Liver (tissue), 3 donors: ENCODE results near the gene ATL2.

Experiments used
- ATF3 ChIP-seq: IDR thresholded peaks from 2 replicates; pipeline ENCODE4 v1.6.1; 2016; ENCODE audit warnings: antibody characterized with exemption
- CTCF ChIP-seq: fragments of 150-350 bp; IDR thresholded peaks from 2 replicates; pipeline ENCODE4 v1.5.1; 2017; ENCODE audit warnings: improper control_type of control experiment, low read depth, low read length; ENCODE audit not compliant: missing input control
- EGR1 ChIP-seq, 2 donors: IDR thresholded peaks; 2 replicates each; pipeline ENCODE4 v1.6.1; 2016 to 2018; ENCODE audit warnings: antibody characterized with exemption in 2 of 2, low read depth in 2 of 2
- GABPA ChIP-seq, 2 donors: IDR thresholded peaks in 1 of 2; conservative IDR thresholded peaks in 1 of 2; 2 replicates each; pipeline ENCODE4 v1.6.1; 2016; ENCODE audit warnings: antibody characterized with exemption in 2 of 2, mild to moderate bottlenecking in 1 of 2, moderate library complexity in 1 of 2
- JUND ChIP-seq, 2 donors: IDR thresholded peaks; 2 replicates each; pipeline ENCODE4 v1.6.1; 2016; ENCODE audit warnings: antibody characterized with exemption in 2 of 2
- MAX ChIP-seq: IDR thresholded peaks from 2 replicates; pipeline ENCODE4 v1.6.1; 2016; ENCODE audit warnings: antibody characterized with exemption
- NR2F2 ChIP-seq: IDR thresholded peaks from 2 replicates; pipeline ENCODE4 v1.6.1; 2016; ENCODE audit warnings: antibody characterized with exemption
- RAD21 ChIP-seq, 2 donors: IDR thresholded peaks; 2 replicates each; pipeline ENCODE4 v1.6.1; 2016; ENCODE audit warnings: antibody characterized with exemption in 2 of 2, mild to moderate bottlenecking in 2 of 2
- REST ChIP-seq: IDR thresholded peaks from 2 replicates; pipeline ENCODE4 v1.6.1; 2016; ENCODE audit warnings: antibody characterized with exemption, mild to moderate bottlenecking
- RXRA ChIP-seq, 2 donors: IDR thresholded peaks; 2 replicates each; pipeline ENCODE4 v1.6.1; 2017 to 2018; ENCODE audit warnings: antibody characterized with exemption in 2 of 2, mild to moderate bottlenecking in 1 of 2
- SP1 ChIP-seq: IDR thresholded peaks from 2 replicates; pipeline ENCODE4 v1.6.1; 2018; ENCODE audit warnings: antibody characterized with exemption, mild to moderate bottlenecking
- TAF1 ChIP-seq: conservative IDR thresholded peaks from 2 replicates; pipeline ENCODE4 v1.6.1; 2016; ENCODE audit warnings: antibody characterized with exemption, mild to moderate bottlenecking
- YY1 ChIP-seq: IDR thresholded peaks from 2 replicates; pipeline ENCODE4 v1.6.1; 2016; ENCODE audit warnings: antibody characterized with exemption, mild to moderate bottlenecking
- ZBTB33 ChIP-seq: IDR thresholded peaks from 2 replicates; pipeline ENCODE4 v1.6.1; 2016; ENCODE audit warnings: antibody characterized with exemption
- donor health status: healthy.
- donor health status: healthy.

GRCh38 chr2:38400513-38400912, 23.4 kb upstream of the ATL2 start:
- no peak for TF ChIP-seq GABPA (IDR thresholded peaks at IDR 0.05 in 1 of 2, conservative IDR thresholded peaks at IDR 0.05 in 1 of 2)
- TF ChIP-seq CTCF: no peak
- TF ChIP-seq NR2F2: no peak
- TF ChIP-seq REST: no peak
- TF ChIP-seq YY1: no peak
- TF ChIP-seq EGR1 (IDR thresholded peaks at IDR 0.05; ENCODE audit: low read depth in 2 of 2): no peak
- TF ChIP-seq SP1: no peak
- no peak for TF ChIP-seq TAF1
- no peak for TF ChIP-seq JUND (IDR thresholded peaks at IDR 0.05)
- no peak for TF ChIP-seq ZBTB33
- TF ChIP-seq ATF3: no peak
- TF ChIP-seq RXRA (IDR thresholded peaks at IDR 0.05): no peak
- TF ChIP-seq MAX: no peak
- no peak for TF ChIP-seq RAD21 (IDR thresholded peaks at IDR 0.05)
